ENCODE measurements around the gene PDSS2. TPM values are rescaled to one million over a fixed set of nuclear protein-coding genes. Genes with fewer than 3 reads are reported as not detected.

Gene PDSS2
- total RNA-seq, 1 donor from 2014 or later: 19.3 TPM

- no peak overlapping the region for H3K4me3 Mint-ChIP-seq
- H3K27ac Mint-ChIP-seq: no peak overlapping the region
- no peak for TF ChIP-seq CTCF (IDR thresholded peaks at IDR 0.05)
- intact Hi-C loops (cut with micrococcal nuclease): no loop called here
- peaks cover 1% of the 10 kb centered on the region for H3K4me1 Mint-ChIP-seq
- no peaks in the 10 kb centered on the region for H3K36me3 Mint-ChIP-seq (ENCODE audit: low read depth)
- DNase-seq (no peak), ATAC-seq (ENCODE audit: low read depth) (no peak)
- ChIA-PET POLR2A (no interaction called here), CTCF (no interaction called here)
- no peaks in the 10 kb centered on the region for H3K9me3 Mint-ChIP-seq
- no peaks in the 10 kb centered on the region for H3K27me3 Mint-ChIP-seq
These were observed 351.6 kb downstream of the PDSS2 start for GRCh38 chr6:107107791-107108190.

GRCh38 chr6:107106165-107106564 lies 353.2 kb downstream of the PDSS2 start:
- intact Hi-C loops (cut with micrococcal nuclease): no loop called here
- Mint-ChIP-seq H3K27ac (no peak overlapping the region), H3K9me3 (no peaks in the 10 kb centered on the region), H3K4me3 (no peak overlapping the region), H3K4me1 (peaks cover 13% of the 10 kb centered on the region), H3K36me3 (ENCODE audit: low read depth) (no peaks in the 10 kb centered on the region), H3K27me3 (no peaks in the 10 kb centered on the region)
- ATAC-seq (ENCODE audit: low read depth): no peak
- TF ChIP-seq CTCF (IDR thresholded peaks at IDR 0.05): no peak
- DNase-seq: no peak
- ChIA-PET CTCF (interaction anchor here (0.7 kb wide), 1 partner anchor 1428 kb away, joined by 4 read pairs; no protein-coding TSS in a partner anchor), POLR2A (interaction anchor here (1.2 kb wide), 1 partner anchor 10 kb away, joined by 4 read pairs; the partner anchor contains the start of gene BEND3)

- no peaks in the 10 kb centered on the region for H3K9me3 Mint-ChIP-seq
- no peaks in the 10 kb centered on the region for H3K27me3 Mint-ChIP-seq
- CTCF ChIA-PET: interaction anchor here (0.7 kb wide), 1 partner anchor 1428 kb away, joined by 4 read pairs; no protein-coding TSS in a partner anchor
- ATAC-seq (ENCODE audit: low read depth) (no peak), DNase-seq (no peak)
- intact Hi-C loops (cut with micrococcal nuclease): no loop called here
- no peak for TF ChIP-seq CTCF (IDR thresholded peaks at IDR 0.05)
- no peaks in the 10 kb centered on the region for H3K36me3 Mint-ChIP-seq (ENCODE audit: low read depth)
- H3K4me1 Mint-ChIP-seq: peaks cover 18% of the 10 kb centered on the region
- no peak overlapping the region for H3K4me3 Mint-ChIP-seq
- POLR2A ChIA-PET: interaction anchor here (1.2 kb wide), 1 partner anchor 10 kb away, joined by 4 read pairs; the partner anchor contains the start of gene BEND3
- H3K27ac Mint-ChIP-seq: no peak overlapping the region
These were observed 353.8 kb downstream of the PDSS2 start for GRCh38 chr6:107105511-107106116.

GRCh38 chr6:107103082-107103481 lies 356.3 kb downstream of the PDSS2 start:
- H3K36me3 Mint-ChIP-seq (ENCODE audit: low read depth): peaks cover under 1% of the 10 kb centered on the region
- no peak for TF ChIP-seq CTCF (IDR thresholded peaks at IDR 0.05)
- ATAC-seq (ENCODE audit: low read depth): no peak
- H3K9me3 Mint-ChIP-seq: no peaks in the 10 kb centered on the region
- H3K27ac Mint-ChIP-seq: no peak overlapping the region
- intact Hi-C loops (cut with micrococcal nuclease): no loop called here
- DNase-seq: no peak
- ChIA-PET CTCF (interaction anchor here (1.2 kb wide), 1 partner anchor 11 kb away, joined by 5 read pairs; no protein-coding TSS in a partner anchor), POLR2A (no interaction called here)
- H3K4me3 Mint-ChIP-seq: no peak overlapping the region
- H3K27me3 Mint-ChIP-seq: no peaks in the 10 kb centered on the region
- peaks cover 35% of the 10 kb centered on the region for H3K4me1 Mint-ChIP-seq

Other genes starting within 250 kb of the PDSS2 start
- gene SOBP, start 30.6 kb upstream of the PDSS2 start, total RNA-seq: 1.1 TPM in 2 replicates

Measured in activated B cell treated with CpG ODN at 0.5 μM for 24 hours (primary cell).